ENCODE data around the gene IFI27L1. TPM values are rescaled to one million over a fixed set of nuclear protein-coding genes. Genes with fewer than 3 reads are reported as not detected.

IFI27L1 gene, protein sequence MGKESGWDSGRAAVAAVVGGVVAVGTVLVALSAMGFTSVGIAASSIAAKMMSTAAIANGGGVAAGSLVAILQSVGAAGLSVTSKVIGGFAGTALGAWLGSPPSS
- total RNA-seq = 10.9 and 19.2 TPM in 2 replicates

DNA sequence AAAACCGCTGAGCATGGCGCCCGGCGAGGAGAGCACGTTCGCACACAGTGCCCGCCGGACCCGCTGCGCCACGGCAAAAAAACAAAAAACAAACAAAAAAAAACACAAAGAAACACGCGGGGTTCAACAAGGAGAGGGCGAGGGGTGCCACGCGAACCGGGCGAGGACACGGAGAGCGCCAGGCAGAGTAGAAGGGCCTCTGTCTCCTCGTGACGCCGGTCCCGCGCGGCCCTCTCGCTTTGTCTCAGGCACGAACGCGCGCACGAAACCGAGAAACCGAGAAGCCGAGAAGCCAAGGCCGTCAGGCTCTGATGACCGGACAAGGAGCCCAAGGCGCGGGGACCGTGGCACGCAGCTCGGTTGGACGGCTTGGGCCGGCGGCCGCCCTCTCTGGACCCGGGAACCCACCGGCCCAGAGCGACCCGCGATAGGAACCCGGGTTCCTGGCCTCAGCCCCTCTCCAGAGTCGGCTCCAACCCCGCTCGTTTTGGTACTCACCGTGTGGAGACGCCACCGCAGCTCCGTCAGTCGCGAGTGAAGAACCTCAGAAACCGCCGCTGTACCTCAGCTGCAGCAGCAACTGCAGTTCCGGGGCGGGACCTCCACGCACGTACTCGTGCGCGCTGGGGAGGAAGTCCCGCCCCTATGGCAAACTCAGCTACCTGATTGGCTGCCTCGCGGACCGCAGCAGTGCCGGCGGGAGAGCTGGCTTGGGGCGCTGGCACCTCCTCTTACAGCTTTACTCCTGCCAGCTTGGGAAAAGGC lies at the start of gene IFI27L1, which contains the start of gene DDX24:
TSS of gene IFI27L1 (plus strand) at position 690 of the 765 bp plus-strand sequence. CDS start 15,628 bp downstream, outside the sequence.
TSS of gene DDX24 (minus strand) at position 582 of the 765 bp plus-strand sequence. CDS start 1,460 bp downstream, outside the sequence.

DNA sequence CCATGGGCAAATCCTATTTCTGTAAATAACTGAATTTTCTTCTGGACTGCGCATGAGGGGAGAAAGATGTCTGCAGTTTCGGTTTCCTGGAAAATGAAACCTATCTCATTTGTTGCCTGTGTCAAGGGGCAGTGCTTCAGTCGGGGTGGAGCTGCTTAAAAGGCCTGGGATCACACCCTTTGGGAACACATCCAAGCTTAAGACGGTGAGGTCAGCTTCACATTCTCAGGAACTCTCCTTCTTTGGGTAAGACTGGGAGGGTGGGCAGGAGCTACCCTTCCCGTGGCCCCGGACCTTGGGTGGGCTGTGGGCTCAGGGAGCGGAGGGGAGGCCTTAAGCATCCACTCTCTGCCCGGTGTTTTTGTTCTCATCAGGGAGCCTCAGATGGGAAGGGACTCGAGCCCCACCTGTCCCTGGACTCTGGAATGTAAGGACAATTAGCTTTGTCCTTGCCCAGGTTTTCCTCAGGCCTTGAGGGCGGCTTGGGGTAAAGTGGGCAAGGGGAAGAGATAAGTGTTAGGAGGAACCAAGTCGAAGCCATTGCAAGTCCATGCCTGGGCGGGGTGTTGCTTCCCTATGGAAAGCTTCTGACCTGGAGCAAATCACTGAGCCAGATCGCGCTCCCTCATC lies 29.6 kb downstream of the IFI27L1 start, which contains the start of gene IFI27:
TSS of gene IFI27 (plus strand) at position 185 of the 630 bp plus-strand sequence.

DNA sequence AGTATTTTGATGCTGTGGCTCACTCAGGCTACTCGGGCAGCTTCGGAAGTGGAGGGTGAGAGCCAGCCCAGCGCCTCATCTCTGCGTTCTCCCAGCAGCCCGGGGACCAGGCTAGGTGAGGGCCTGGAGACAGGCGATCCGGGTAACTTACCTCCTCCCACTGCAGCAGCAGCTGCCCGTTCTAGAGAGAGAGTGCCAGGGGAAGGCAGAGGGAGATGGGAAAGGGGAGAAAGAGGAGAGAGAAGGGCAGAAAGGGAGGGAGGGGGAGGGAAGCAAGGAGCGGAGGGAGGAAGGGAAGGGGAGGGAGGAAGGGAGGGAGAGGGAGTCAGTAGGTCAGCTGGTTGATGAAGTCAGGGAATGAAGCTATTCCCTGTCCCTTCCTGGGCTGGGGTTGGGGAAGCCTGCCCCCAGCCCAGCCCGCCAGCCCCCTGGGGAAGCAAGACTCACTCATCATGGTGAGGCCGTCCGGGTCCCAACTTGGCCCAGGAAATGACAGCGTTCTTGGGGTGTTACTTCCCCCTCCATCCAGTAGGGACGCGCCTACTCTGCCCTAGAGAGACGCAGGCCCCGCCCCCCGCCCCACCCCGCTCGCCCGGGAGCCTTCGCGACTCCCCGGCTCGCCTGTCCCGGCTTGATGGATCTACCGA lies 48.1 kb downstream of the IFI27L1 start, which contains the start of gene IFI27L2:
TSS of gene IFI27L2 (minus strand) at position 494 of the 647 bp plus-strand sequence. CDS start at position 454, 40 bp downstream.

Other genes starting within 250 kb of the IFI27L1 start
- 0.80 TPM in 1 of 2 replicates, not detected in the other for gene FAM181A, start 154.0 kb upstream of the IFI27L1 start, total RNA-seq
- not detected in 2 replicates for gene ASB2, start 104.7 kb upstream of the IFI27L1 start, total RNA-seq
- not detected in 2 replicates for gene CCDC197, start 84.0 kb upstream of the IFI27L1 start, total RNA-seq
- 2.4 and 3.5 TPM in 2 replicates for gene OTUB2, start 55.0 kb upstream of the IFI27L1 start, total RNA-seq
- 77.4 and 117 TPM in 2 replicates for gene DDX24, start 108 bp upstream of the IFI27L1 start, total RNA-seq
- 0.95 and 4.0 TPM in 2 replicates for gene IFI27, start 29.4 kb downstream of the IFI27L1 start, total RNA-seq
- 104 and 298 TPM in 2 replicates for gene IFI27L2, start 48.3 kb downstream of the IFI27L1 start, total RNA-seq
- 12.5 and 17.3 TPM in 2 replicates for gene PPP4R4, start 93.0 kb downstream of the IFI27L1 start, total RNA-seq
- gene SERPINA10, start 212.0 kb downstream of the IFI27L1 start, total RNA-seq = not detected in 2 replicates
- gene SERPINA6, start 242.0 kb downstream of the IFI27L1 start, total RNA-seq = not detected in 2 replicates